ENCODE measurements around the gene B3GAT3.
"Not testable (repeated sequence)": the region's sequence is repeated elsewhere in the genome, so short reads cannot be mapped to it uniquely, and the experiment has no call there.

The B3GAT3 gene

DNA sequence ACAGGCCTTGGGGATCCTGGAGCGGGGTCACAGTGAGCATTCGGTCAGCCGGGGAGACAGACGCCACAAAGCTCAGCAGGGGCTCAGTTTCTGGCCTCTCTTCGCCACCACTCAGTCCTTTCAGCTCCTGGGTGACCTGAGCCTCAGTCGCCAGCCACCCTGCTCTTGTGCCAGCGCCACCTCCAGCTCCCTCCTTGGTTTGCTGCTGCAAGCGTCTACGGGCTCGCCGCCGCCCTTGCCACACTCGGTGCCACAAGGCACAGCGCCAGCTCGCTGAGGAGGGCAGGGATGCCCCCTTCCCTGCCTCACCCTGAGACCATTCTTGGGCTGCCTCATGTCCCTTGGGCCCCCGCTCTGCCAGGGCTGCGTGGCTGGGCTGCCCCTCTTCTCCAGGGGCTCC, 46.6 kb downstream of the B3GAT3 start:
- DNase-seq: no peak

GRCh38 chr11:62574363-62575071, 47.3 kb downstream of the B3GAT3 start:
- DNase-seq: no peak

GRCh38 chr11:62573592-62574362, 48.0 kb downstream of the B3GAT3 start, which contains the start of gene EEF1G:
Gene EEF1G (minus strand): TSS chr11:62573891. CDS start chr11:62573842, 49 bp downstream.
- DNase-seq: peak; percentile 93

DNA sequence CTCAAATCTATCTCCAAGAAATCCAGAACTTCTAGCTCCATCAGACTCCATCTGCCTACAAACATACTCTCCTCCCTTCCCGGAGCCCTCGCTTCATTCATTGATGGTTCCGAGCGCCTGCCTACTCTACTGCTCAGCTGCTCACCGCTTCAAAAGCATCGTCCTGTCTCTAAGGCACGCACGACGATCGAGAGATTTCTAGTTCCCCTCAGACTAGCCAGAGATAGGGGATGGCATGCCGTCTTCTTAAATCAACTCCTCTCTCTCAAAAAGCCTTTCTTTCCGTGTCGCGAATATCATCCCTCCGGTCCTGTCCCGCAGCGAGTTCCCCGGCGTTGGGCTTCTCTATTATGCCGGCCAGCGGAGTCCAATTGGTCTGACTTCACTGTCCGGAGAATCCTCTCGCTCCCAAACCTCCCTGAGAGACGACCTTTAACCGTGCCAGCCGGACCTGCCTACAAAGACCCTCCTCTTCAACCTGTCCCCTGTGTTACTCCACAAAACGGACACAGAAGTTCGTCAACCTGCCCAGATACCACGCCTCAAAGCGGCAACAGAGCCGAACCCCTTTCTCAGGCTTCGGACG, 48.7 kb downstream of the B3GAT3 start:
- DNase-seq: no peak

DNA sequence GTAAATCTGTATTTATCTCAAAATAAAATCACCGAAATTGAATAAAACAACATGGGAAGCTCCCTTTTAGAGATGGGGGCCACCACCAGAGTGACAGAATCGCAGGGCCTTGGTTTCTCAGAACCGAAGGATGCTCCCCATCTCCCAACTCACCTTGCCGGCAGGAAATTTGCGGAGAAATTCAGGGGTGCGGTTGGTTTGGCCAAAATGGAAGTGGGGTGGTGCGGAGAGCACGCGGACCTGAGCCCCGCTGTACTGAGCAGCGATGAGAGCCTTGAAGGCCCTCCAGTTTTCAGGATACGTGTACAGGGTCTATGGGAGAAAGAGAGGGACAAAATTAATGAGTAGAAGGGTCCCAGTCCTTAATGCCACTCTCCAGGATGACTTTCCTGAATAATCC, 49.4 kb downstream of the B3GAT3 start:
- no peak for DNase-seq

DNA sequence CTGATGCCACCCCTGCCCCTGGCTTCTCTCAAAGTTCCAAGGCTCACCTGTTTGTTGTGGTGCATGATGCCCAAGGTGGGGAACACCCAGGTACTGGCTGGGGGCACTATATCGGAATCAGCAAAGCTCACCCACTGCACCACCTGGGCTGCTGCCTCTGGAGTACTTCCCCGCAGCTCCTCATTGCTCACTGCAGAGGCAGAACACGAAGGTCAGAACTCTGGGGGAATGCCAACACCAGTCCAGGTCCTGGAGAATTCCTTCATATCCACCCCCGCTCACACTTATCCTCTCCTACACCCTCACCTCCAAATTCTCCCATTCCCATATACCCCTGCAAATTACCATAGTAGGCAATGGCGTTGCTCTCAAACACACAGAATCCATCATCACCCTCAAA, 50.3 kb downstream of the B3GAT3 start:
- not testable (repeated sequence) for DNase-seq

- DNase-seq: not testable (repeated sequence)
These were observed 50.9 kb downstream of the B3GAT3 start for GRCh38 chr11:62570903-62571302.

DNA sequence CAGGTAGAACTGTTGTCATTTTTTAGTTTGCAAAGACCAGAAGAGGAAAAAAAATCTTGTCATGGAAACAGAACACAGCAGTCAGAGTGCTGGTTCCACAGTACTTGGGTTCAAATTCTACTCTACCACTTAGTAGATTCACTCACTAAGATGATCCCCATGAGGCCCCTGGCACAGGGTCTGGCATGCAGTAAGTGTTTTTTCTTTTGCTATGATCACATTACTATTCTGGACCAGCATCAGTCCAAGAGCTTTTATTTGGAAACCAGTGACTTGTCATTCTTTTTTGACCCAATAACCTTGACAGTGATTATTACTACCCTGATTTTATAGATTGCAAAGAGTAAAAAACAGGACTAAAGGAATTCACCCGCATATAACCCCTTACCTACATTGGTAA, 52.2 kb downstream of the B3GAT3 start:
- no peak for DNase-seq

DNA sequence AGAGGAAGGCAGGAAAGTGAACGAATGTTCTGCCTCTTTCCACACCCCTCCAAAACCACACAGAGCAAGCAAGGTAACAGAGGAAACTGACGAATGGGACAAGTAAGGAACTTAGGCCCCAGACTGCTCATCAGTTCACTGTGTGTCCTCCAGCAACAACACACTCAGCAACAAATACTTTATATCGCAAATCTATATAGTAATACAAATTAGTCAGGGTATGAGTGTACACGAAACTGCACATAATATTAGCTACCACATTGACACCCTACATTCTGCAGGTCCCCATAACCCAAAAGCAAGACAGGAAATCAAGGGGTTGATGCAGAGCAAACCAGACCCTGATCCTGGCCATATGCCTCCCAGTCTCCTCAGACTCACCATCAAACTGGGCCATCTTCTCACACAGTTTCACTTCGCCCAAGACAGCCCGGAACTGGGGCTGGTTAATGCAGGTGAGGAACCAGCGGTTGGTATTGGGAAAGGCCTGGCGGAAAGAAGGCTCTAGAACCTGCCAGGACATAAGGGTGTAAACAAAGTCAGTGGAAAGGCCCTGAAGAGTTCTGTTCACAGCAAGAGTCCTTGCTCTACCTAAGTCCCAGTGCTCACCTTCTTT, 54.7 kb downstream of the B3GAT3 start:
- no peak for DNase-seq

DNA sequence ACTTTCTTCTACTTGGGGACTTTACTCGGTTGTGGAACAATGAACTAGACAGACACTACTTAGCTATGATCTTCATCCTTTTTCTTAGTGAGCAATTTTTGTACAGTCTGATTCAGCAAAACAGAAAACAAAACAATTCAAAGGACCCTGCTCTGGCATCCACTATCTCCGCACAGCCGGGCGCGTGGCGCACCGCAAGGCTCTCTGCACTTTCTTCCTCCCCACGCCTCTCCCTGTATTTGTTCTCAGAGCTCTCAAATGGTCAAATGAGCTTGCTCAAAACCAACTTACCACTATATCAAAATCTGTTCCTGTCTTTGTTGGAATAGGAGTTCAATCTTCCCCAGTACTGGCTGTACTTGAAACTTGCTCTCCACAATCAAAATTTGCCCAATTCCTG, 55.5 kb downstream of the B3GAT3 start:
- DNase-seq: no peak
